HepG2 (cell line): Measurements from ENCODE around the gene UBA6. TPM values are rescaled to one million over a fixed set of nuclear protein-coding genes. Genes with fewer than 3 reads are reported as not detected.

Experiments
- ATAC-seq: fragments of 200-7000 bp; cut with Tn5 transposase; 3 replicates; pipeline ENCODE4 v1.9.1; 2020; ENCODE audit warnings: mild to moderate bottlenecking, moderate library complexity
- BruUV-seq: library from RNA; stranded (reverse); fragments of 400-500 nt; replicated peaks from 2 replicates; lab custom pipeline; 2021; lab: Mats Ljungman, UMichigan
- CTCF ChIA-PET: fragments of 300-600 bp; formaldehyde crosslinking; extraction: SDS; loops from one replicate; lab custom pipeline; 2021; ENCODE audit warnings: low total read pairs, inconsistent platforms, low intra/inter-chr PET ratio; lab: Yijun Ruan, JAX
- POLR2A ChIA-PET: fragments of 350-600 bp; sonication (Branson Sonifier 250); formaldehyde crosslinking; loops from one replicate; lab custom pipeline; 2020; ENCODE audit warnings: antibody characterized with exemption, inconsistent platforms; lab: Yijun Ruan, JAX
- DNase-seq: peaks from one replicate; pipeline ENCODE4 v3.0.0-alpha.2; 2015; ENCODE audit warnings: low spot score
- FAIRE-seq: peaks from 3 replicates; lab custom pipeline; 2011; peaks lifted over from hg19 to GRCh38; lab: Jason Lieb, UNC
- H2AFZ ChIP-seq: one replicate; pipeline ENCODE4 v1.6.1; 2011; ENCODE audit warnings: low read length, inconsistent platforms
- H3K27ac ChIP-seq: fragments of 300-600 bp; 3 replicates; pipeline ENCODE4 v1.8.0; 2011; ENCODE audit warnings: mixed run types, mild to moderate bottlenecking, mixed read lengths, low read length, inconsistent platforms; ENCODE audit not compliant: insufficient read depth; ENCODE audit errors: extremely low read length
- H3K27me3 ChIP-seq, 2 experiments: fragments of 200-600 bp in 1 of 2; 2 replicates in 1 of 2; 3 replicates in 1 of 2; pipeline versions ENCODE4 v1.6.0 to v1.8.0; 2011; ENCODE audit warnings: low read length in 2 of 2, mild to moderate bottlenecking in 2 of 2, moderate library complexity in 2 of 2, inconsistent platforms in 1 of 2; ENCODE audit not compliant: insufficient read depth in 2 of 2, control insufficient read depth in 1 of 2
- H3K36me3 ChIP-seq, 2 experiments: fragments of 200-600 bp in 1 of 2; replicated peaks in 1 of 2; 2 replicates in 1 of 2; 3 replicates in 1 of 2; pipeline versions ENCODE4 v1.5.1 to v1.8.0; 2011; ENCODE audit warnings: low read length in 2 of 2, inconsistent platforms in 1 of 2; ENCODE audit not compliant: insufficient read depth in 2 of 2, control insufficient read depth in 1 of 2
- H3K4me1 ChIP-seq: 2 replicates; pipeline ENCODE4 v1.5.1; 2012; ENCODE audit warnings: low read length, inconsistent platforms; ENCODE audit not compliant: insufficient read depth
- H3K4me2 ChIP-seq: 2 replicates; pipeline ENCODE4 v1.6.0; 2011; ENCODE audit warnings: low read depth, low read length, inconsistent platforms
- H3K4me3 ChIP-seq, 3 experiments: fragments of 200-600 bp in 1 of 3; sonication (generic), shearing (Covaris generic) in 1 of 3; replicated peaks in 1 of 3; 2 replicates each; pipeline ENCODE4 v1.5.1; 2011 to 2016; ENCODE audit warnings: low read length in 3 of 3, inconsistent platforms in 2 of 3, low read depth in 2 of 3, mild to moderate bottlenecking in 2 of 3, control low read depth in 1 of 3, mixed read lengths in 1 of 3; ENCODE audit not compliant: insufficient read depth in 1 of 3
- H3K79me2 ChIP-seq: one replicate; pipeline ENCODE4 v1.6.1; 2011; ENCODE audit warnings: low read length, inconsistent platforms; ENCODE audit not compliant: insufficient read depth
- H3K9ac ChIP-seq: 2 replicates; pipeline ENCODE4 v1.6.0; 2011; ENCODE audit warnings: mild to moderate bottlenecking, low read depth, low read length, inconsistent platforms; ENCODE audit not compliant: insufficient read depth
- H3K9me3 ChIP-seq: 2 replicates; pipeline ENCODE4 v1.5.1; 2012; ENCODE audit warnings: mild to moderate bottlenecking, low read length
- H4K20me1 ChIP-seq: 2 replicates; pipeline ENCODE4 v1.6.0; 2011; ENCODE audit warnings: inconsistent platforms, mild to moderate bottlenecking, low read length, moderate library complexity; ENCODE audit not compliant: insufficient read depth
- AKAP8 ChIP-seq: sonication (generic); formaldehyde crosslinking; IDR thresholded peaks from 2 replicates; pipeline ENCODE4 v1.5.1; 2020; ENCODE audit warnings: mild to moderate bottlenecking, missing genetic modification reagents
- AKNA ChIP-seq: sonication (generic); formaldehyde crosslinking; IDR thresholded peaks from 2 replicates; pipeline ENCODE4 v1.4.0; 2020; ENCODE audit warnings: missing genetic modification reagents, borderline replicate concordance
- ARID4A ChIP-seq: sonication (generic); formaldehyde crosslinking; IDR thresholded peaks from 2 replicates; pipeline ENCODE4 v1.5.0; 2020; ENCODE audit warnings: mild to moderate bottlenecking, missing genetic modification reagents, borderline replicate concordance
- KLF9 ChIP-seq: IDR thresholded peaks from 2 replicates; pipeline ENCODE4 v1.6.1; 2016; ENCODE audit warnings: low read depth
- RFX3 ChIP-seq: IDR thresholded peaks from 2 replicates; pipeline ENCODE4 v1.6.1; 2016; ENCODE audit warnings: missing biosample characterization, missing genetic modification reagents
- ZHX2 ChIP-seq, 2 experiments: sonication (generic) in 1 of 2; formaldehyde crosslinking in 1 of 2; IDR thresholded peaks; 2 replicates each; pipeline versions ENCODE4 v1.6.1 to v1.9.0; 2014 to 2022; ENCODE audit warnings: antibody characterized with exemption in 1 of 2, borderline replicate concordance in 1 of 2, inconsistent platforms in 1 of 2, low read depth in 1 of 2, missing genetic modification reagents in 1 of 2
- ZNF12 ChIP-seq: sonication (generic); formaldehyde crosslinking; IDR thresholded peaks from 2 replicates; pipeline ENCODE4 v1.5.0; 2020; ENCODE audit warnings: missing genetic modification reagents
- ZNF251 ChIP-seq: sonication (generic); formaldehyde crosslinking; IDR thresholded peaks from 2 replicates; pipeline ENCODE4 v1.9.0; 2021; ENCODE audit warnings: mild to moderate bottlenecking, missing genetic modification reagents
- WGBS: methylation state at CpG from one replicate; pipeline ENCODE4 v1.1.6; 2017; ENCODE audit warnings: low lambda C conversion rate; 5-methylcytosine and 5-hydroxymethylcytosine counted together
- in situ Hi-C: cut with HindIII; loops from 2 replicates; pipeline ENCODE4 v1.10.0; 2017; ENCODE audit warnings: low pct_unique_long_range_greater_than_20kb; ENCODE audit not compliant: extremely low pct_ligation_motif_present
- intact Hi-C: fragments of 100-400 bp; cut with micrococcal nuclease; formaldehyde crosslinking; loops from one replicate; pipeline ENCODE4 v1.10.0; 2022; ENCODE audit not compliant: unreplicated experiment
- polyA plus RNA-seq, 8 experiments: library from polyadenylated mRNA; depleted of rRNA in 3 of 8; stranded (reverse) in 7 of 8; unstranded in 1 of 8; fragments of >200 nt; fragmentation: Illumina TruSeq in 4 of 8; extraction: Trizol in 4 of 8; gene quantifications; 2 replicates each; pipeline versions ENCODE4 v1.2.1 to v1.2.3, GENCODE V29; 2011 to 2016; ENCODE audit warnings: low read depth in 4 of 8, missing spikeins in 1 of 8, mixed read lengths in 1 of 8; ENCODE audit not compliant: insufficient read depth in 1 of 8
- total RNA-seq, 5 experiments: library from RNA; depleted of rRNA; stranded (reverse); fragments of >200 nt; fragmentation: Illumina TruSeq; extraction: Trizol; gene quantifications; 2 replicates each; pipeline ENCODE4 v1.2.3, GENCODE V29; 2016; ENCODE audit warnings: low read depth in 1 of 5

Gene UBA6
- total and polyA plus RNA-seq, 2 of the 13 experiments (the other 11 are each of a cell fraction or from before 2014, with no cell fraction given), result 33.3 to 75.4 TPM

- WGBS, result 25% methylated on average over 1 of the region's 1 CpG
- Histone ChIP-seq H2AFZ (no peak overlapping the region), H3K36me3 (no peaks in the 10 kb centered on the region), H4K20me1 (no peaks in the 10 kb centered on the region), H3K4me2 (no peak overlapping the region), H3K27me3 (no peaks in the 10 kb centered on the region; a peak in 1 of 5 replicates), H3K9ac (no peak overlapping the region), H3K79me2 (no peaks in the 10 kb centered on the region), H3K4me1 (no peaks in the 10 kb centered on the region), H3K9me3 (no peaks in the 10 kb centered on the region), H3K4me3 (no peak overlapping the region), H3K27ac (no peak overlapping the region)
- POLR2A ChIA-PET, result no interaction called here
- no TSS peak for BruUV-seq
- ATAC-seq (no peak), DNase-seq (no peak), FAIRE-seq (no peak)
- TF ChIP-seq RFX3 (CRISPR knock-in tag) (no peak), ZNF251 (no peak), ZHX2 (IDR thresholded peaks at IDR 0.05; ENCODE audit: low read depth) (no peak), ZHX2 (CRISPR knock-in tag; IDR thresholded peaks at IDR 0.05; ENCODE audit: borderline replicate concordance) (no peak), ARID4A (CRISPR knock-in tag) (no peak), AKAP8 (CRISPR knock-in tag) (no peak), AKNA (no peak), ZNF12 (CRISPR knock-in tag) (no peak), KLF9 (CRISPR knock-in tag) (no peak)
- intact Hi-C loops (no loop called here), in situ Hi-C loops (loop anchor here (25.0 kb wide), 1 partner anchor 342 kb away; no protein-coding TSS in a partner anchor)
- CTCF ChIA-PET, result no interaction called here
Observed at GRCh38 chr4:67570537-67570936, 130.4 kb downstream of the UBA6 start.
